ENCODE data around the gene FBN2.

The FBN2 gene

GRCh38 chr5:128413356-128413755, 124.7 kb downstream of the FBN2 start:
- H3K4me3 ChIP-seq (ENCODE audit: low read depth, low read length): no peak overlapping the region
- no peak for TF ChIP-seq CTCF (IDR thresholded peaks at IDR 0.05; ENCODE audit: control insufficient read depth, extremely low read depth, insufficient read depth)
- no peak for DNase-seq (ENCODE audit: low read depth)

- no peak overlapping the region for H3K4me3 ChIP-seq (ENCODE audit: low read depth, low read length)
- no peak for TF ChIP-seq CTCF (IDR thresholded peaks at IDR 0.05; ENCODE audit: control insufficient read depth, extremely low read depth, insufficient read depth)
- no peak for DNase-seq (ENCODE audit: low read depth)
Measured at GRCh38 chr5:128412145-128412930, 125.7 kb downstream of the FBN2 start.

DNA sequence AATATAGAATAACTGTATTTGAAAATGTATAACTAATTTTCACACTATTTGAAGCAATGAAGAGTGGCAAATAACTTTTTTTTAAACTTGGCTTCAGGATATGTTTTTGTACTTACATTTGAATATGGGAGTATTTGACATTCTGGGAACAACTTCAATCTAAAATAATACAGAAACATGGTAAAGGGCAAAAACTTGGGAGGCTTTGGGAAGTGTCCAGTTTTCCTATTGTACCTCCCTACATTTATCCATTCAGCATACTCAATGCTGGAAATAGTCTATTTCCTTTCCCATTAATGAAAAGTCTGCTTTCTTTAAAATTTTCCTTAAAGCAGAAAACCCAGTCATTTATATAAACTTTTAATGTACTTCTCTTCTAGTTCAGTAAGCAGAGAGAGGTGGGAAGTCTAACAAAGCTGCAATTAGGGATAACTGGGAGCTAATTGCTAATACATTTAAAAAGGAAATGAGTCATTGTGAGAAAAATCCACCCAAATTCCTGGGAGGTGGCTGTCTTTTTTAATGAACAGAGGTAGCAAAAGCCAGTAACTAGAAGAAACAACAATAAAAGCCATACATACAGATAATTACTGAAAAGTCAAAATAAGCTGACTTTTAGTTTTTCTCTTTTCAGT, 128.8 kb downstream of the FBN2 start:
- no peak for TF ChIP-seq CTCF (IDR thresholded peaks at IDR 0.05; ENCODE audit: control insufficient read depth, extremely low read depth, insufficient read depth)
- DNase-seq (ENCODE audit: low read depth): no peak
- no peak overlapping the region for H3K4me3 ChIP-seq (ENCODE audit: low read depth, low read length)

DNA sequence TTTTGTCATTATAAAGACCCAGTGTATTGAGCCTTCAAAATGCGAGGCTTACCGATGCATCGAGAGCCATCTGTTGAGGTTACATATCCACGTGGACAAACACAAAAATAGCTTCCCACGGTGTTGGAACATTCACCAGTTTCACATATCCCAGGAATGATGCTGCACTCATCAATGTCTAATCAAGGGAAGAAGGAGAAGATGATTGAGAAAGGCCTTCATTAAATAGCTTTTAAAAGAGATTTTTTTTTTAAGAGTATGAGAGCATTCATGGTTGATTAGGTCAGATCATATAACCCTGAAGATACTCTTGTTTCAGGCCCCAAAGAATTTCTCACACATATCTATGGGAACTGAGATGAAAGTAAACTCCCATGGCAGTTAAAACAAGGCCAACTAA, 129.4 kb downstream of the FBN2 start:
- H3K4me3 ChIP-seq (ENCODE audit: low read depth, low read length): no peak overlapping the region
- no peak for DNase-seq (ENCODE audit: low read depth)
- TF ChIP-seq CTCF (IDR thresholded peaks at IDR 0.05; ENCODE audit: control insufficient read depth, extremely low read depth, insufficient read depth): no peak

GRCh38 chr5:128407944-128408343, 130.1 kb downstream of the FBN2 start:
- H3K4me3 ChIP-seq (ENCODE audit: low read depth, low read length): no peak overlapping the region
- TF ChIP-seq CTCF (IDR thresholded peaks at IDR 0.05; ENCODE audit: control insufficient read depth, extremely low read depth, insufficient read depth): no peak
- DNase-seq (ENCODE audit: low read depth): no peak

- H3K4me3 ChIP-seq (ENCODE audit: low read depth, low read length): no peak overlapping the region
- no peak for TF ChIP-seq CTCF (IDR thresholded peaks at IDR 0.05; ENCODE audit: control insufficient read depth, extremely low read depth, insufficient read depth)
- no peak for DNase-seq (ENCODE audit: low read depth)
Measured at GRCh38 chr5:128406803-128407202, 131.2 kb downstream of the FBN2 start.
